LNCaP clone FGC (cell line): ENCODE measurements around the gene TLR7.

Experiments
- DNase-seq: peaks from one replicate; pipeline ENCODE4 v3.0.0-alpha.2; 2011; ENCODE audit warnings: low read depth
- H3K4me3 ChIP-seq: 2 replicates; pipeline ENCODE4 v1.5.1; 2011; ENCODE audit warnings: mild to moderate bottlenecking, low read depth, low read length, control low read depth
- TF ChIP-seq, protein P1 (sequence below): IDR thresholded peaks from 2 replicates; pipeline ENCODE4 v1.5.1; 2012; ENCODE audit warnings: mild to moderate bottlenecking; ENCODE audit not compliant: control insufficient read depth, insufficient read depth; ENCODE audit errors: extremely low read depth

Gene TLR7

DNA sequence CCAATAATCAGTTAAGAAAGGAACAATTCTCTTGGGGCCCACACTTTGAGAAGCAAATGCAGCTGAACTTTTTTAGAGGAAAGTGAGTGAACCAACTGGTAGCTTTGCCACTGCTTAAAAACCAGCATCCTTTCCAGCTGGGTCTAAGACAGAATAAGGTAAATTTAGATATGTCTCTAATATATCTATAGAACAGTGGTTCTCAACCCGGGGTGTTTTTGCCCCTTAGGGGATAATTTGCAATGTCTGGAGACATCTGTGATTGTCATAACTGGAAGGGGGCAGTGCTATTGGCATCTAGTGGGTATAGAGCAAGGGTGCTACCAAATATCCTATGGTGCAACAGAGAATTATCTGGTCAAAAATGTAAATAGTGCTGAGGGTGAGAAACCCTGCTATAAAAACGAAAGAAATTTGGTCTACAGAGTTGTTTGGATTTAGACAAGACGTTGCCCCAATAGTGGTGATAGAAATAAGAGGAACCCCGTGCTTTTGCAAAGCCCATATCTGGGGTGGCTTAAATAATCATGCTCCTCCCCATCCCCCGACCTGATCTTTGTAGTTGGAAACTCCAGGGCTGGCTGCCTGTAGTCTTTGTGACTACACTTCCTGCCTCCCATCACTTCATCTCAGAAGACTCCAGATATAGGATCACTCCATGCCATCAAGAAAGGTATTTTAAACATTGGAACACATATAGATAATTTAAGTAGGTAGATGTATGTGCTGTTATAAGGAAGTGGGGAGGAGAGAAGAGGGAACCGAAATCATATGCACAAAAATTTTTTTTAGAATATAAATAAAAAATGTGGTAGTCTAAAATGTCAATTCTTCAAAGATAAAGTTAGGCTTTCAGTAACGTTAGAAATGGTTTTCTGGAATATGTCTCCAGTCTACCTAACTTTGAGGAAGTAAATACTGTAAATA lies at the start of gene TLR7:
TSS of gene TLR7 (plus strand) at position 622 of the 927 bp plus-strand sequence. CDS start 507 bp downstream, outside the sequence.
- TF ChIP-seq, protein P1, sequence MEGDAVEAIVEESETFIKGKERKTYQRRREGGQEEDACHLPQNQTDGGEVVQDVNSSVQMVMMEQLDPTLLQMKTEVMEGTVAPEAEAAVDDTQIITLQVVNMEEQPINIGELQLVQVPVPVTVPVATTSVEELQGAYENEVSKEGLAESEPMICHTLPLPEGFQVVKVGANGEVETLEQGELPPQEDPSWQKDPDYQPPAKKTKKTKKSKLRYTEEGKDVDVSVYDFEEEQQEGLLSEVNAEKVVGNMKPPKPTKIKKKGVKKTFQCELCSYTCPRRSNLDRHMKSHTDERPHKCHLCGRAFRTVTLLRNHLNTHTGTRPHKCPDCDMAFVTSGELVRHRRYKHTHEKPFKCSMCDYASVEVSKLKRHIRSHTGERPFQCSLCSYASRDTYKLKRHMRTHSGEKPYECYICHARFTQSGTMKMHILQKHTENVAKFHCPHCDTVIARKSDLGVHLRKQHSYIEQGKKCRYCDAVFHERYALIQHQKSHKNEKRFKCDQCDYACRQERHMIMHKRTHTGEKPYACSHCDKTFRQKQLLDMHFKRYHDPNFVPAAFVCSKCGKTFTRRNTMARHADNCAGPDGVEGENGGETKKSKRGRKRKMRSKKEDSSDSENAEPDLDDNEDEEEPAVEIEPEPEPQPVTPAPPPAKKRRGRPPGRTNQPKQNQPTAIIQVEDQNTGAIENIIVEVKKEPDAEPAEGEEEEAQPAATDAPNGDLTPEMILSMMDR: no peak
- no peak within 1 kb of the TSS for H3K4me3 ChIP-seq
- no peak for DNase-seq

DNA sequence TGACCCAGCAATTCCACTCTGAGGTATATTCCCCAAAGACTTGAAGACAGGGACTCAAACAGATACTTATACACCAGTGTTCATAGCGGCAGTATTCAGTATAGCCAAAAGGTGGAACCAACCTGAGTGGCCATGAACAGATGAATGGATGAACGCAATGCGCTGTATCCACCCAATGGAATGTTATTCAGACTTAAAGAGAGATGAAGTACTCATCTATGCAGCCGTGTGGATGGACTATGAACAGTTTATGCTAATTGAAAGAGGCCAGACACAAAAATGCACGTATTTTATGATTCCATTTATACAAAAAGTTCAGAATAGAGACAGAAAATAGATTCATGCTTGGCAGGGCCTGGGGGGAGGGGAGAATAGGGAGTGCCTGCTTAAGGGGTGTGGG lies 49.3 kb upstream of the TLR7 start:
- H3K4me3 ChIP-seq: no peak overlapping the region
- no peak for DNase-seq

DNA sequence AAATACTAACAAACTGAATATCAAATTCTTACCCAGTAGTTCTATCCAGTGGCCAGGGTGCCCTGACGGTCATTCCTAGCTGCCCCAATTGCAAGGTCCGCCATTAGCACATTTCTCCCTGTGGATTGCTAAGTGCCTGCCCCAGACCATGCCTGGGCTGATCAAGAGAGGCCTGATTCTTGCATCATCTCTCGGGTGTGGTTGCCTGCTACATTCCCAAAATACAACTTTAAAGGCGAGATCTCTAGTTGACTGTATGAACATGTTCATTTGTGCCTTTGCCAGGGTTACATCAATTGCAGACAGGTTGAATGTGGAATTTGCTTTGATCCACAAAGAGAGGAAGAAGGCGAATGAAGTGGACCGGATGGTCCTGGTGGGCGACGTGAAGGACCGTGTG lies 47.6 kb upstream of the TLR7 start:
- no peak overlapping the region for H3K4me3 ChIP-seq
- TF ChIP-seq, protein P1: no peak
- no peak for DNase-seq

More for the DNA sequence above, 49.3 kb upstream of the TLR7 start:
- TF ChIP-seq, protein P1: no peak

DNA sequence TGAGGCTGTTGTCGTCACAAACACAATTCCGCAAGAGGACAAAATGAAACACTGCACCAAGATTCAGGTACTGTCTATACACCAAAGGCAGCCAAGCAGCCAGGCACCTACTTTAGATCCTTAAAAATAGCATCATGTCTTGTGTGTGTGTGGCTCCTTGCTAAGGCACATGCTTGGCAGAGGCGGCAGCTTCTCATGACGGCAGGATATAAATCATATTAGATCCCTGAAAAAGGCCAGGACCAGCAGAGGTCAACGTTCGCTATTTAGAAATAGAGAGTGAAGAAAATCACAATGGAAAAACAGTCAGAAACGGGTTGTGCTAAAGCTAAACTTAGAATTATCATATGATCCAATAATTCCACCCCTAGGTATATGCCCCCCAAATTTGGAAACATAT lies 46.1 kb upstream of the TLR7 start:
- no peak for DNase-seq
- H3K4me3 ChIP-seq: no peak overlapping the region
- TF ChIP-seq, protein P1: no peak

DNA sequence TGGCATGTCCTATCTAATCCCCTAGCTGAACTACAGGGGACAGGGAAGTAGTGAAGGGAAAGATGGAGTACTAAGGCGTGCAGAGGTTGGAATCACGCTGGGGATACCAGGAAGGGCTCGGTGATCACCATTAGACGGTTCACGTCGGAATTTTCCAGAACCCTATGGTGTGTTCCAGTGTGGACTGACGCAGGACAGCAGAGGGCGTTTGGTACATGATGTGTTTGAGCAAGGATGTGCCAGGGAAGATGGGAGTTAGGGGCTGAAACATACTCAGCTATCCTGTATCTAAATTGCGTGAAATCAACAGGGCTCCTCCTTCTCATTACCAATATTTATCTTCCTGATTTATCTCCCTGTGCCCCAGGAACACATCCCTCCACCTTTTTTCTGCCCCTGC lies 41.9 kb upstream of the TLR7 start:
- no peak for DNase-seq
- TF ChIP-seq, protein P1: no peak
- H3K4me3 ChIP-seq: no peak overlapping the region

DNA sequence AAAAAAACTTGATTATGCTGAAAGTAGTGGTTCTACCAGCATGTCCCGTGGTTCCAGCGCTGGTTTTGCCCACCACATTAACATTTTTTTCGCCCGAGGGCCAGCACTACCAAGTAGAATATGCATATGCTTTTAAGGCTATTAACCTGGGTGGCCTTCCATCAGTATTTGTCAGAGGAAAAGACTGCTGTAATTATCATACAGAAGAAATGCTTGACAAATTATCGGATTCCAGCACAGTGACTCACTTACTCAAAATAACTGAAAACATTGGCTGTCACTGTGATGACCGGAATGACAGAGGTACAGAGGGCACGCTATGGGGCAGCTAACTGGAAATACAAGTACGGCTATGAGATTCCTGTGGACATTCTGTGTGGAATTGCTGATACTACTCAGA lies 41.1 kb upstream of the TLR7 start:
- TF ChIP-seq, protein P1: no peak
- no peak overlapping the region for H3K4me3 ChIP-seq
- DNase-seq: no peak
